ENCODE data around the gene MRPS26. TPM values are rescaled to one million over a fixed set of nuclear protein-coding genes. Genes with fewer than 3 reads are reported as not detected.
A peak's percentile ranks its signal among the peaks of the same experiment; 100 is the strongest.

MRPS26 gene
- total and polyA plus RNA-seq, 2 of the 13 experiments (the other 11 are each of a cell fraction or from before 2014, with no cell fraction given): 89.8 to 187 TPM

DNA sequence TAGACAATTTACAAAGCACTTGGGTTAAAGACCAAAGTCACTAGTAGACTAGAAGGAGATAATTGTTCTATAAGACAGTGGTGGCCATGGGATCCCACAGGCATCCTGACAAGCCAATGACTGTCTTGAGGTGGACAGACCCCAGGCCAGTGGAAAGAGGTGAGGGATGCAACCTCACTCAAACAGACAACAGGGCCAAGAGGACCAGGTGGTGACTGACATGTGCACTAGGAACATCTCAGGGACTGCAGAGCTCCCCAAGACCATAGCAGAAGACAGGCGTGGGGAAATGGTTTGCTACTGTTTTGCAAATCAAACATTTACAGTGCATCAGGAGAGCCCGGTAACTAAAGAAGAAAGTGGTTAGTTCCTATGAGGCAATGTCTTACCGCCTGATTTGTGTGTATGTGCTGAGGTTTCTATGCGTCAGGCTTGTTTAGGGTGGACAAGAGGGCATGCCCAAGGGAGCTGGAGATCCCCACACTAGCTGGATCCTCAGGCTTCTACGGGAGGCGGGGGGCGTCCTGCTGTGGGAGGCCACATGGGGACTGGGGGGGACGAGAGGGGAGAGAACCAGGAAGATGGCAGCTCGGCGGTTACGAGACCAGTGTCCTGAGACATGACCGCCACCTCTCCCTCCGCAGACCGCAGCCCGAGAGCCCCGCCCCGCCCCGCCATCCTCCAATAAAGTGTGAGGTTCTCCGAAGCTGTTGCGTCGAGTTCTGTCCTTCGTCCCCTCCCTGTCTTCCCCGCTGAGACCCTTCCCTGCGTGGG is 623 bp upstream of the MRPS26 start (continued):
- TF ChIP-seq, protein P1, sequence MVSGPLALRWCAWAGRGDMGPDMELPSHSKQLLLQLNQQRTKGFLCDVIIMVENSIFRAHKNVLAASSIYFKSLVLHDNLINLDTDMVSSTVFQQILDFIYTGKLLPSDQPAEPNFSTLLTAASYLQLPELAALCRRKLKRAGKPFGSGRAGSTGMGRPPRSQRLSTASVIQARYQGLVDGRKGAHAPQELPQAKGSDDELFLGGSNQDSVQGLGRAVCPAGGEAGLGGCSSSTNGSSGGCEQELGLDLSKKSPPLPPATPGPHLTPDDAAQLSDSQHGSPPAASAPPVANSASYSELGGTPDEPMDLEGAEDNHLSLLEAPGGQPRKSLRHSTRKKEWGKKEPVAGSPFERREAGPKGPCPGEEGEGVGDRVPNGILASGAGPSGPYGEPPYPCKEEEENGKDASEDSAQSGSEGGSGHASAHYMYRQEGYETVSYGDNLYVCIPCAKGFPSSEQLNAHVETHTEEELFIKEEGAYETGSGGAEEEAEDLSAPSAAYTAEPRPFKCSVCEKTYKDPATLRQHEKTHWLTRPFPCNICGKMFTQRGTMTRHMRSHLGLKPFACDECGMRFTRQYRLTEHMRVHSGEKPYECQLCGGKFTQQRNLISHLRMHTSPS (CRISPR knock-in tag; IDR thresholded peaks at IDR 0.05; ENCODE audit: low read depth): 0 out of 2 replicates have a peak, but pooled peaks have one; percentile 6
- TF ChIP-seq MZF1 (CRISPR knock-in tag; IDR thresholded peaks at IDR 0.05; ENCODE audit: borderline replicate concordance): peak; percentile 70; the same call in 1 of the 2 replicates
- no peak for TF ChIP-seq FOXM1 (CRISPR knock-in tag; IDR thresholded peaks at IDR 0.05)
- TF ChIP-seq SUZ12 (IDR thresholded peaks at IDR 0.05; ENCODE audit: low read depth, low read length): no peak
- TF ChIP-seq, protein P2, sequence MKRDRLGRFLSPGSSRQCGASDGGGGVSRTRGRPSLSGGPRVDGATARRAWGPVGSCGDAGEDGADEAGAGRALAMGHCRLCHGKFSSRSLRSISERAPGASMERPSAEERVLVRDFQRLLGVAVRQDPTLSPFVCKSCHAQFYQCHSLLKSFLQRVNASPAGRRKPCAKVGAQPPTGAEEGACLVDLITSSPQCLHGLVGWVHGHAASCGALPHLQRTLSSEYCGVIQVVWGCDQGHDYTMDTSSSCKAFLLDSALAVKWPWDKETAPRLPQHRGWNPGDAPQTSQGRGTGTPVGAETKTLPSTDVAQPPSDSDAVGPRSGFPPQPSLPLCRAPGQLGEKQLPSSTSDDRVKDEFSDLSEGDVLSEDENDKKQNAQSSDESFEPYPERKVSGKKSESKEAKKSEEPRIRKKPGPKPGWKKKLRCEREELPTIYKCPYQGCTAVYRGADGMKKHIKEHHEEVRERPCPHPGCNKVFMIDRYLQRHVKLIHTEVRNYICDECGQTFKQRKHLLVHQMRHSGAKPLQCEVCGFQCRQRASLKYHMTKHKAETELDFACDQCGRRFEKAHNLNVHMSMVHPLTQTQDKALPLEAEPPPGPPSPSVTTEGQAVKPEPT (CRISPR knock-in tag; IDR thresholded peaks at IDR 0.05; ENCODE audit: low read depth): peak; percentile 80; the same call in 1 of the 2 replicates
- TF ChIP-seq ZNF501 (CRISPR knock-in tag; IDR thresholded peaks at IDR 0.05): no peak
- TF ChIP-seq TMF1 (CRISPR knock-in tag; IDR thresholded peaks at IDR 0.05; ENCODE audit: low read depth): peak; percentile 49
- TF ChIP-seq RFX1 (IDR thresholded peaks at IDR 0.05): no peak
- TF ChIP-seq ZNF724P (CRISPR knock-in tag; IDR thresholded peaks at IDR 0.05; ENCODE audit: borderline replicate concordance): no peak
- TF ChIP-seq SIX4 (CRISPR knock-in tag; IDR thresholded peaks at IDR 0.05): peak; percentile 9; the same call in 1 of the 2 replicates
- TF ChIP-seq, protein P3, sequence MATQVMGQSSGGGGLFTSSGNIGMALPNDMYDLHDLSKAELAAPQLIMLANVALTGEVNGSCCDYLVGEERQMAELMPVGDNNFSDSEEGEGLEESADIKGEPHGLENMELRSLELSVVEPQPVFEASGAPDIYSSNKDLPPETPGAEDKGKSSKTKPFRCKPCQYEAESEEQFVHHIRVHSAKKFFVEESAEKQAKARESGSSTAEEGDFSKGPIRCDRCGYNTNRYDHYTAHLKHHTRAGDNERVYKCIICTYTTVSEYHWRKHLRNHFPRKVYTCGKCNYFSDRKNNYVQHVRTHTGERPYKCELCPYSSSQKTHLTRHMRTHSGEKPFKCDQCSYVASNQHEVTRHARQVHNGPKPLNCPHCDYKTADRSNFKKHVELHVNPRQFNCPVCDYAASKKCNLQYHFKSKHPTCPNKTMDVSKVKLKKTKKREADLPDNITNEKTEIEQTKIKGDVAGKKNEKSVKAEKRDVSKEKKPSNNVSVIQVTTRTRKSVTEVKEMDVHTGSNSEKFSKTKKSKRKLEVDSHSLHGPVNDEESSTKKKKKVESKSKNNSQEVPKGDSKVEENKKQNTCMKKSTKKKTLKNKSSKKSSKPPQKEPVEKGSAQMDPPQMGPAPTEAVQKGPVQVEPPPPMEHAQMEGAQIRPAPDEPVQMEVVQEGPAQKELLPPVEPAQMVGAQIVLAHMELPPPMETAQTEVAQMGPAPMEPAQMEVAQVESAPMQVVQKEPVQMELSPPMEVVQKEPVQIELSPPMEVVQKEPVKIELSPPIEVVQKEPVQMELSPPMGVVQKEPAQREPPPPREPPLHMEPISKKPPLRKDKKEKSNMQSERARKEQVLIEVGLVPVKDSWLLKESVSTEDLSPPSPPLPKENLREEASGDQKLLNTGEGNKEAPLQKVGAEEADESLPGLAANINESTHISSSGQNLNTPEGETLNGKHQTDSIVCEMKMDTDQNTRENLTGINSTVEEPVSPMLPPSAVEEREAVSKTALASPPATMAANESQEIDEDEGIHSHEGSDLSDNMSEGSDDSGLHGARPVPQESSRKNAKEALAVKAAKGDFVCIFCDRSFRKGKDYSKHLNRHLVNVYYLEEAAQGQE (IDR thresholded peaks at IDR 0.05; ENCODE audit: borderline replicate concordance in 1 of 2, low read depth in 1 of 2, low read length in 2 of 2): 0 out of 4 replicates have a peak, but pooled peaks of 1 of the 2 experiments have one; percentile 26
- no peak for TF ChIP-seq HCFC1 (IDR thresholded peaks at IDR 0.05; ENCODE audit: low read depth, low read length)
- TF ChIP-seq ZFP37 (CRISPR knock-in tag; IDR thresholded peaks at IDR 0.05; ENCODE audit: borderline replicate concordance): peak; percentile 8; the same call in 1 of the 2 replicates
- peak; percentile 97; the same call in 1 of the 2 replicates for TF ChIP-seq SNAPC2 (CRISPR knock-in tag; IDR thresholded peaks at IDR 0.05)
- 0 out of 2 replicates have a peak, but pooled peaks have one; percentile 23 for TF ChIP-seq ZNF205 (CRISPR knock-in tag; IDR thresholded peaks at IDR 0.05)
- peak; percentile 63; the same call in 1 of the 2 replicates for TF ChIP-seq CAMTA2 (CRISPR knock-in tag; IDR thresholded peaks at IDR 0.05; ENCODE audit: borderline replicate concordance)
- TF ChIP-seq TGIF2 (CRISPR knock-in tag; IDR thresholded peaks at IDR 0.05): 0 out of 2 replicates have a peak, but pooled peaks have one; percentile 2
- TF ChIP-seq, protein P4, sequence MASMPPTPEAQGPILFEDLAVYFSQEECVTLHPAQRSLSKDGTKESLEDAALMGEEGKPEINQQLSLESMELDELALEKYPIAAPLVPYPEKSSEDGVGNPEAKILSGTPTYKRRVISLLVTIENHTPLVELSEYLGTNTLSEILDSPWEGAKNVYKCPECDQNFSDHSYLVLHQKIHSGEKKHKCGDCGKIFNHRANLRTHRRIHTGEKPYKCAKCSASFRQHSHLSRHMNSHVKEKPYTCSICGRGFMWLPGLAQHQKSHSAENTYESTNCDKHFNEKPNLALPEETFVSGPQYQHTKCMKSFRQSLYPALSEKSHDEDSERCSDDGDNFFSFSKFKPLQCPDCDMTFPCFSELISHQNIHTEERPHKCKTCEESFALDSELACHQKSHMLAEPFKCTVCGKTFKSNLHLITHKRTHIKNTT (CRISPR knock-in tag; IDR thresholded peaks at IDR 0.05): no peak
- TF ChIP-seq PHF8 (CRISPR knock-in tag; IDR thresholded peaks at IDR 0.05): no peak
